ENCODE data around the gene ASTN2. TPM values are rescaled to one million over a fixed set of nuclear protein-coding genes. Genes with fewer than 3 reads are reported as not detected.

The ASTN2 gene
- total and polyA plus RNA-seq, 9 of the 15 experiments (the other 6 are each of a cell fraction or from before 2014, with no cell fraction given), result 0.56 to 3.5 (median 1.9) TPM

- H3K9me1 ChIP-seq (ENCODE audit: control insufficient read depth, insufficient read depth, low read length), result no peaks in the 10 kb centered on the region
- H3K4me1 ChIP-seq (replicated peaks in 1 of 2; ENCODE audit: control insufficient read depth in 2 of 2, insufficient read depth in 2 of 2, low read length in 2 of 2), result peaks cover 4 to 15% of the 10 kb centered on the region in 2 experiments; a peak in 3 of 5 replicates
- H3K4me2 ChIP-seq (ENCODE audit: insufficient read depth, low read length), result no peak overlapping the region
- no peaks in the 10 kb centered on the region for H4K20me1 ChIP-seq (replicated peaks; ENCODE audit: control insufficient read depth, insufficient read depth, low read length)
- TF ChIP-seq ZNF668 (CRISPR knock-in tag; IDR thresholded peaks at IDR 0.05), result no peak
- no peak for TF ChIP-seq ZNF133 (CRISPR knock-in tag; IDR thresholded peaks at IDR 0.05)
- no peak for TF ChIP-seq FOXK1 (CRISPR knock-in tag; IDR thresholded peaks at IDR 0.05; ENCODE audit: borderline replicate concordance)
- no peak for TF ChIP-seq ZNF324 (CRISPR knock-in tag; IDR thresholded peaks at IDR 0.05)
- TF ChIP-seq EP300 (IDR thresholded peaks at IDR 0.05; ENCODE audit: low read length), result no peak
- TF ChIP-seq ZNF507 (tag; conservative IDR thresholded peaks at IDR 0.05), result no peak
- TF ChIP-seq ZBTB40 (IDR thresholded peaks at IDR 0.05), result no peak
- TF ChIP-seq ZBTB40 (CRISPR knock-in tag; IDR thresholded peaks at IDR 0.05), result no peak
- no peak for TF ChIP-seq PBX2 (CRISPR knock-in tag; IDR thresholded peaks at IDR 0.05; ENCODE audit: low read depth)
- TF ChIP-seq PBX2 (tag; conservative IDR thresholded peaks at IDR 0.05; ENCODE audit: low read depth), result no peak
- H3K9ac ChIP-seq (ENCODE audit: insufficient read depth in 1 of 2, low read depth in 2 of 2, low read length in 2 of 2), result no peak overlapping the region
- POLR2A ChIA-PET, result interaction anchor here (1.2 to 1.4 kb wide), 2 partner anchors 8 to 11 kb away, joined by 3 to 4 read pairs; no protein-coding TSS in a partner anchor
- intact Hi-C loops (cut with micrococcal nuclease), result no loop called here
- no peak for DNase-seq (ENCODE audit: extremely low read depth in 1 of 4, low spot score in 3 of 4)
- H3K27me3 ChIP-seq (ENCODE audit: control insufficient read depth in 2 of 2, insufficient read depth in 2 of 2, low read length in 2 of 2), result no peaks in the 10 kb centered on the region
- H2AFZ ChIP-seq (ENCODE audit: low read depth, low read length), result no peak overlapping the region
- no peaks in the 10 kb centered on the region for H3K36me3 ChIP-seq (ENCODE audit: control insufficient read depth, insufficient read depth, low read length)
- no peak overlapping the region for H3K4me3 ChIP-seq
- WGBS (ENCODE audit: insufficient coverage, low coverage, missing lambda C conversion rate), result 62% methylated on average over 5 of the region's 5 CpGs
- in situ Hi-C loops (cut with MboI), result no loop called here
- H3K9me3 ChIP-seq (replicated peaks; ENCODE audit: control insufficient read depth, insufficient read depth, low read depth, low read length), result no peaks in the 10 kb centered on the region
- BruUV-seq (replicated peaks), result no TSS peak
- no peak overlapping the region for H3K27ac ChIP-seq (ENCODE audit: extremely low read depth, low read depth, low read length)
- H3K79me2 ChIP-seq (ENCODE audit: control insufficient read depth, insufficient read depth, low read length), result no peaks in the 10 kb centered on the region
- no peak for ATAC-seq
- CTCF ChIA-PET (ENCODE audit: low intra/inter-chr PET ratio), result no interaction called here
- FAIRE-seq, result no peak
Measured at GRCh38 chr9:116383133-116383532, 1031.7 kb downstream of the ASTN2 start.

Measured in K562 (cell line).